AG04450 (cell line): ENCODE results near the gene VSIG10L2. TPM values are rescaled to one million over a fixed set of nuclear protein-coding genes. Genes with fewer than 3 reads are reported as not detected.

Experiments used
- CTCF ChIA-PET: fragments of 300-600, 350-600 bp; formaldehyde crosslinking; extraction: SDS; loops from one replicate; lab custom pipeline; 2022; ENCODE audit warnings: antibody characterized with exemption, inconsistent platforms; lab: Charles Lee
- POLR2A ChIA-PET: fragments of 350-600 bp; formaldehyde crosslinking; extraction: SDS; loops from one replicate; lab custom pipeline; 2021; ENCODE audit warnings: antibody characterized with exemption, inconsistent platforms; lab: Yijun Ruan, JAX
- DNase-seq: peaks from one replicate; pipeline ENCODE4 v3.0.0-alpha.2; 2011; ENCODE audit warnings: low read depth, low spot score
- H3K27ac ChIP-seq: one replicate; pipeline ENCODE4 v1.5.1; 2012; ENCODE audit warnings: low read depth, low read length, control low read depth
- H3K27me3 ChIP-seq: one replicate; pipeline ENCODE4 v1.6.0; 2012; ENCODE audit warnings: low read length; ENCODE audit not compliant: control insufficient read depth, insufficient read depth
- H3K4me3 ChIP-seq: 2 replicates; pipeline ENCODE4 v1.5.1; 2011; ENCODE audit warnings: mild to moderate bottlenecking, low read depth, low read length, control low read depth
- H3K9me3 ChIP-seq: 2 replicates; pipeline ENCODE4 v1.5.1; 2012; ENCODE audit warnings: low read length; ENCODE audit not compliant: control insufficient read depth, insufficient read depth
- CTCF ChIP-seq: IDR thresholded peaks from 2 replicates; pipeline ENCODE4 v1.5.1; 2011; ENCODE audit warnings: low read depth, low read length, control low read depth, inconsistent platforms
- polyA plus RNA-seq: library from polyadenylated mRNA; depleted of rRNA; stranded (reverse); fragments of >200 nt; gene quantifications from 2 replicates; pipeline ENCODE4 v1.2.3, GENCODE V29; 2011

Gene VSIG10L2
- polyA plus RNA-seq, 1 experiment = not detected

GRCh38 chr11:125924384-125925007, 21.3 kb upstream of the VSIG10L2 start:
- POLR2A ChIA-PET = no interaction called here
- DNase-seq = no peak
- H3K27ac ChIP-seq = no peak overlapping the region
- TF ChIP-seq CTCF = no peak
- CTCF ChIA-PET = interaction anchor here (2.1 to 5.6 kb wide), 3 partner anchors 18 to 274 kb away, joined by 9 to 166 read pairs (median 19); no protein-coding TSS in a partner anchor
- no peaks in the 10 kb centered on the region for H3K9me3 ChIP-seq
- peaks cover 34% of the 10 kb centered on the region for H3K27me3 ChIP-seq
- no peak overlapping the region for H3K4me3 ChIP-seq

- H3K27ac ChIP-seq = no peak overlapping the region
- H3K9me3 ChIP-seq = no peaks in the 10 kb centered on the region
- TF ChIP-seq CTCF = no peak
- H3K27me3 ChIP-seq = peaks cover 33% of the 10 kb centered on the region
- ChIA-PET POLR2A (no interaction called here), CTCF (interaction anchor here (5.6 kb wide), 1 partner anchor 268 kb away, joined by 166 read pairs; no protein-coding TSS in a partner anchor)
- no peak for DNase-seq
- H3K4me3 ChIP-seq = no peak overlapping the region
Measured at GRCh38 chr11:125925247-125925740, 20.6 kb upstream of the VSIG10L2 start.

GRCh38 chr11:125925804-125926203, 20.0 kb upstream of the VSIG10L2 start:
- ChIA-PET CTCF (interaction anchor here (5.6 kb wide), 1 partner anchor 267 kb away, joined by 166 read pairs; no protein-coding TSS in a partner anchor), POLR2A (no interaction called here)
- TF ChIP-seq CTCF = no peak
- no peak for DNase-seq
- Histone ChIP-seq H3K9me3 (no peaks in the 10 kb centered on the region), H3K27me3 (peaks cover 30% of the 10 kb centered on the region), H3K4me3 (no peak overlapping the region), H3K27ac (no peak overlapping the region)

GRCh38 chr11:125926682-125927081, 19.2 kb upstream of the VSIG10L2 start:
- no peak overlapping the region for H3K27ac ChIP-seq
- no peaks in the 10 kb centered on the region for H3K9me3 ChIP-seq
- peaks cover 30% of the 10 kb centered on the region for H3K27me3 ChIP-seq
- TF ChIP-seq CTCF = no peak
- DNase-seq = no peak
- POLR2A ChIA-PET = no interaction called here
- no peak overlapping the region for H3K4me3 ChIP-seq
- CTCF ChIA-PET = interaction anchor here (2.3 kb wide), 2 partner anchors 16 to 267 kb away, joined by 10 to 16 read pairs; no protein-coding TSS in a partner anchor

- CTCF ChIA-PET = no interaction called here
- DNase-seq = no peak
- peaks cover 32% of the 10 kb centered on the region for H3K27me3 ChIP-seq
Measured at GRCh38 chr11:125929445-125930075, 16.3 kb upstream of the VSIG10L2 start.

More at GRCh38 chr11:125929445-125930075, 16.3 kb upstream of the VSIG10L2 start:
- POLR2A ChIA-PET = no interaction called here
- Histone ChIP-seq H3K9me3 (no peaks in the 10 kb centered on the region), H3K27ac (no peak overlapping the region), H3K4me3 (no peak overlapping the region)
- TF ChIP-seq CTCF = no peak
